Measurements from ENCODE around the gene SUSD5.
"Not testable (repeated sequence)": the region's sequence is repeated elsewhere in the genome, so short reads cannot be mapped to it uniquely, and the experiment has no call there.

Gene SUSD5

GRCh38 chr3:33194303-33194702 lies 24.3 kb downstream of the SUSD5 start:
- no peak for DNase-seq (ENCODE audit: low spot score)

GRCh38 chr3:33187368-33187634 lies 31.3 kb downstream of the SUSD5 start:
- DNase-seq (ENCODE audit: low spot score): no peak

DNA sequence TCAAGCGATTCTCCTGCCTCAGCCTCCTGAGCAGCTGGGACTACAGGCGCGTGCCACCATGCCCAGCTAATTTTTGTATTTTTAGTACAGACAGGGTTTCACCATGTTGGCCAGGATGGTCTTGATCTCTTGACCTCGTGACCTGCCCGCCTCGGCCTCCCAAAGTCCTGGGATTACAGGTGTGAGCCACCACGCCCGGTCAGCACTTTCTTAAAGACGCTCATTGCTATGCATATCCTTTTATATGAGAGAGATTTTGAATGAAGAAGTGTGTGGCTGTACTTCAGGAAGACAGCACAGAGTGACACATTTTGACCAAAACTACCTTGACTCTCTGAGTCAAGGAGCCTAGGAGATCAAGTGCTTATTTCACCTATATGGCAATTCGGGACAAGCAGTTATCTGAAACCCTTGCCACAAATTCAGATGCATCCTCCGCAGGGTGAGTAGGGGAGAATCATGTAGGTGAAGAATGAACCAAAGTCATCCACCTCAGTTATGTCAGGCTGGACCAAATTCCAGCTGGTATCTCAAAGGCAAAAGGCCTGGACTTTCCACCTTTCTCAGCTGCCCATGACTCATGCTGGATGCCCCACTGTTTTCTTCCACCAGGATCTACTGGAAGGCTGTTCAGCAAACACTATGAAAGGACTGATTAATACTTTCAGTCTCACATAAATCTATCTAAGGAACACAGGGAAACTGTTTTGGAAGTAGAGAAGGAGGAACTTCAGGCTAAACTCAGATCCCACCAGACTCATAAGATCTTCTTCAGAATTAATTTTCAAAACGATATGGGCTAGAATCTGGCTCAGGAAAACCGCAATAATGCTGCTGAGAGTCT lies 31.9 kb downstream of the SUSD5 start:
- DNase-seq (ENCODE audit: low spot score): no peak

DNA sequence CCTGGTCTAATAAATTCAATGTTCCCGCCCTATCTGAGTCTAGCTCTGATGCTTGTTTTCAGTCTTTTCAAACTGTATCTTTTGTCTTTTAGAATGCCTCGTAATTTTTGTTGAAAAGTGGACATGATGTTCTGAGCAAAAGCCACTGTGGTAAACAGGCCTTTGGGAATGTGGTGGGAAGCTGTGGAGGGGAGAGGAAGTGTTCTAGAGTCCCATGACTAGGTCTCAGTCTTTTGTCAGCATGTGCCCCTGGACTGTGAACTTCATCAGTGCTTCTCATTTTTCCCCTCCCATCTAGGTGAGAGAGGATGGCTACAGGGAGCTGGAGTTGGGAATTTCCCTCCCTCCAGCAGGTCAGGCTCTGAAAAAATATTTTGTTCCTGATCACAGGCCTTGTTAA lies 33.7 kb downstream of the SUSD5 start:
- DNase-seq (ENCODE audit: low spot score): no peak

DNA sequence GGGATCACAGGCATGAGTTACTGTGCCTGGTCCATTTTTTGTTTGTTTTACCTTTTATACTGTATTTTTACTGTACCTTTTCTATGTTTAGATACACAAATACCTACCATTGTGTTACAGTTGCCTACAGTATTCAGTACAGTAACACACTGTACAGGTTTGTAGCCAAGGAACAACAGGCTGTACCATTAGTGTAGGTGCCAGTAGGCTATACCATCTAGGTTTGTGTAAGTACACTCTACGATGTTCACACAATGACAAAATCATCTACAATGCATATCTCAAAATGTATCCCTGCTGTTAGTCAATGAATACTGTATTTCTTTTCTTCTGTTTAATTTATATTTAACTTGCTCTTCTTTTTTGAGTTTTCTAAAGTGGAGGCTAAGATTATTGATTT lies 37.0 kb downstream of the SUSD5 start:
- DNase-seq (ENCODE audit: low spot score): not testable (repeated sequence)

DNA sequence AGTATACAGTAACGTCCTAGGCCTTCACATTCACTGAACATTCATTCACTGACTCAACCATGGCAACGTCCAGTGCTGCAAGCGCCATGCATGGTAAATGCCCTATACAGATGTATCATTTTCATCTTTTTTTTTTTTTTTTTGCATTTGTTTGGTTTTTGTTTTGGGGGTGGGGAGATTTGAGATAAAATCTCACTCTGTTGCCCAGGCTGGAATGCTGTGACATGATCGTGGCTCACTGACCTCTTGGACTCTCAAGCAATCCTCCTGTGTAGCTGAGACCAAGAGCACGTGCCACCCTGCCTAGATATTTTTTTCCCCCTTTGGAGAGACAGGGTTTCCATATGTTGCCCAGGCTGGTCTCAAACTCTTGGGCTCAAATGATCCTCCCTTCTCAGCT lies 37.4 kb downstream of the SUSD5 start:
- DNase-seq (ENCODE audit: low spot score): no peak

- no peak for DNase-seq (ENCODE audit: low spot score)
Observed at GRCh38 chr3:33179132-33179531, 39.5 kb downstream of the SUSD5 start.

DNA sequence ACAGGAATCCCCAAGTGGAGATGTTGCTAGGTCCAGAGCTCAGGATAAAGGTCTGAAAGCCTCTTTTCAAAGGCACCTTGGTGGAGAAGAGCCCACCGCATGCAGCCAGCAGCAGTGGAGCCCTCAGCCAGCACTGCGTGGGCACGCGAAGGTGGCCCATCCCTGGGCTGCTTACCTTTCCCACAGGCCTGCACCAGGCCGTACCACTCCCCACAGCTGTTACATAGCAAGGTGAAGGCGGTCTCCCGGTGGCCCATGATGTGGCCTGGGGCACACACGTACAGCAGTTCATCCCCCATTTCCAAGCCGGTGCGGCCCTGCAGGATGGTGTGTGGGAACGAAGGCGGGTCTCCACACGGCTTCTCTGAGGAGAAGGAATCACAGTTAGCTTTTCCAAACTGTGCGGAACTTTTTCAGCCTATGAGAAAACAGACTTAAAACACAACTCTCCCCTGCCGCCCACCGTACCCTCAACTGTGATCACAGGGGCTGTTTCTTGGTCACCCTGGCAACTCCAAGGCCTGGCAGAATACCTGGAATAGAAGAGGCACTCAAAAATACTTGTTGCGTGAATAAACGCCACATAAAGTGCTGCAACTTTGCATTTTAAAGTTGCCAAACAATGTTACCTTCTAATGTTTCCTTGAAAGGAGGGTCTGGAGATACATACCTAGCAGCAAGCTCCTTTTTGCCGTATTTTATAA lies 43.7 kb downstream of the SUSD5 start:
- DNase-seq (ENCODE audit: low spot score): no peak

- no peak for DNase-seq (ENCODE audit: low spot score)
Observed at GRCh38 chr3:33174095-33174494, 44.5 kb downstream of the SUSD5 start.

DNA sequence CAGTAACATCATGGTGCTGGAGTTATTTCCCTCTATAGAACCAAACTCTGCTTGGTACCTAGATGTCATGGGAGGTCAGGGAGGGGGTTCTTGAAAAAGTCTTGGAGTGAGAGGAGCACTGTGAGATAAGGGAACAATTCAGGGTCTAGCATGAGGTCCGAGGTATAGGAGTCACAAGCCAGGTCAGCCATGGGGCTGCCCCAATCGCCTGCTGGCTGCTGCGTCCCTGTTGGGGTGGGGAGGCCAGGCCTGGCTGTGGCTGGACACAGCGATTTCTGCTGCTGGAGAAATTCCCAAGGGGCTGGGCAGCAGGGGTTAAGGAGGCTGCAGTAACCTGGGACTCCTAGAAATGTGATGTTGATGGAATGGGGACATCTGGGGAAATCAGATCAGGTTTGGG lies 44.9 kb downstream of the SUSD5 start:
- DNase-seq (ENCODE audit: low spot score): no peak

- no peak for DNase-seq (ENCODE audit: low spot score)
Observed at GRCh38 chr3:33173103-33173502, 45.5 kb downstream of the SUSD5 start.

GRCh38 chr3:33171580-33171979 lies 47.0 kb downstream of the SUSD5 start:
- no peak for DNase-seq (ENCODE audit: low spot score)

DNA sequence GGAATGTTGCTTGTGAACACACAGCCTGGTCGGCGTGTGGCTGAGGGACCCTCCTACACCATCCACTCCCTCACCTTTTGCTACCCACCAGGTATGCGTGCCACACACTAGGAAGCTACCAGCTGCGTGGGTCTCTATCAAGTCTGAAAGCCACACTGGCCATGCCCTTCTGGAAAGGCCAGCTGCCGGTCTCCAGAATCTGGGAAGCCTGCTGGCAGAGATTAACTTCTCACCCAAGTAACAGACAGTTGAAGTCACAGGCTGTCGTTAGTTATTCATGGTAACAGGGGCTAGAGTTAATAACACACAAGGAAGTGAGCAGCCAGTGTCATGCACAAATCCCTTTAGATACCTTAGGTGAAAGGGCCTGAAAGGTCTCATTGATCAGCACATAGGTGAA lies 48.1 kb downstream of the SUSD5 start:
- DNase-seq (ENCODE audit: low spot score): no peak

GRCh38 chr3:33167716-33168336 lies 50.8 kb downstream of the SUSD5 start:
- no peak for DNase-seq (ENCODE audit: low spot score)

GRCh38 chr3:33167284-33167683 lies 51.3 kb downstream of the SUSD5 start:
- DNase-seq (ENCODE audit: low spot score): no peak

GRCh38 chr3:33166095-33166494 lies 52.5 kb downstream of the SUSD5 start:
- no peak for DNase-seq (ENCODE audit: low spot score)

DNA sequence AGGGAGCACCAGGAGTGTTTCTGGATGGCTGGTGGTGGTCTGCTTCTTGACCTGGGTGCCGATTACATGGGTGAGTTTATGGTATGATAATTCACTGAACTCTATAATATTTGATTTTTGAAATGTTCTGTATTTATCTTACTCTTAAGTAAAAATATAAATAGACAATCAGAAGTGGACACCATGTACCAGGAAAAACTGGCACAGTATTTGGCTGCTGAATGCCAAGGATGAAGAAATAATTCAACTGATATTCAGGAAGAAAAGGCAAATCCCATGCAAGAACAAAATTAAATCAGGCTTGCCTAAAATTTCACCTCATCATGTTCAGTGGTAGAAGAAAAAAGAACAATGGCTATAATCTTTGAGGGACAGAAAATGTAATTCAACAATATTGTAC lies 53.2 kb downstream of the SUSD5 start:
- DNase-seq (ENCODE audit: low spot score): no peak

GRCh38 chr3:33162621-33163020 lies 56.0 kb downstream of the SUSD5 start:
- not testable (repeated sequence) for DNase-seq (ENCODE audit: low spot score)

DNA sequence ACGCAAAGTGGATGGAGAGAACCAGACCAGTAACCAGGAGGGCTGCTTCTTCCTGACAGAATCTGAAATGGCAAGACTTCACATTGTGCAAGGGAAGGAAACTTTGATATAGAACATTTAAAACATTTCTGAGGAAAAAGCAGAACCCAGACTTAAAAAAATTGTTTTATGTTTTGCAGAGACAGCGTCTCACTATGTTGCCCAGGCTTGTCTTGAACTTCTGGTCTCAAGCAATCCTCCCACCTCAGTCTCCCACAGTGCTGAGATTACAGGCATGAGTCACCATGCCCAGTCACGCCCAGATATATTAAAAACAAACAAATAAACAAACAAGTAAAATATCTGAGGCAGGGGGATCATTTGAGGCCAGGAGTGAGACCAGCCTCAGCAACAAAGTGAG lies 58.6 kb downstream of the SUSD5 start:
- DNase-seq (ENCODE audit: low spot score): no peak

GRCh38 chr3:33159234-33159633 lies 59.4 kb downstream of the SUSD5 start:
- DNase-seq (ENCODE audit: low spot score): no peak

- DNase-seq (ENCODE audit: low spot score): no peak
Observed at GRCh38 chr3:33155301-33155700, 63.3 kb downstream of the SUSD5 start.

DNA sequence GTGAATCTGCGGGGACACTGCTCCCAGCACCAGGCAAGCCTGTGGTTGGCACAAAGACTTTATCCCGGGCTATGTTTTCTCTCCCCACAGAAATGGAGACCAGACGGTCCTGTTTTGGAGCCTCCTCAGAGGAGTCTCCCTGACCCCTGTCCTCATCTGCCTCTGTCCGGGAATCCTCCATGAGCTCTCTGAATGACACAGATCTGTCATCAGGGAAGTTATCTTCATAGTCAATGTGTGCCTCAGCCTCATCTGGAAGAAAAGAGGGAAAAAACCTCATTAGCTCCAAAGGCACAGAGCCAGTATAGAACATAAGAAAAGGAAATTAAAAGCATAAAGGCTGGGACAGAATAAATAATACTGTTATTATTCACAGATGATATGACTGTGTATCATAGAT lies 64.8 kb downstream of the SUSD5 start:
- peak; percentile 6 for DNase-seq (ENCODE audit: low spot score)
